ENCODE measurements around the gene AGO3. TPM values are rescaled to one million over a fixed set of nuclear protein-coding genes. Genes with fewer than 3 reads are reported as not detected.

AGO3 gene
- total and polyA plus RNA-seq, 10 of the 15 experiments (the other 5 are each of a cell fraction or from before 2014, with no cell fraction given): 3.9 to 35.2 (median 12.5) TPM

DNA sequence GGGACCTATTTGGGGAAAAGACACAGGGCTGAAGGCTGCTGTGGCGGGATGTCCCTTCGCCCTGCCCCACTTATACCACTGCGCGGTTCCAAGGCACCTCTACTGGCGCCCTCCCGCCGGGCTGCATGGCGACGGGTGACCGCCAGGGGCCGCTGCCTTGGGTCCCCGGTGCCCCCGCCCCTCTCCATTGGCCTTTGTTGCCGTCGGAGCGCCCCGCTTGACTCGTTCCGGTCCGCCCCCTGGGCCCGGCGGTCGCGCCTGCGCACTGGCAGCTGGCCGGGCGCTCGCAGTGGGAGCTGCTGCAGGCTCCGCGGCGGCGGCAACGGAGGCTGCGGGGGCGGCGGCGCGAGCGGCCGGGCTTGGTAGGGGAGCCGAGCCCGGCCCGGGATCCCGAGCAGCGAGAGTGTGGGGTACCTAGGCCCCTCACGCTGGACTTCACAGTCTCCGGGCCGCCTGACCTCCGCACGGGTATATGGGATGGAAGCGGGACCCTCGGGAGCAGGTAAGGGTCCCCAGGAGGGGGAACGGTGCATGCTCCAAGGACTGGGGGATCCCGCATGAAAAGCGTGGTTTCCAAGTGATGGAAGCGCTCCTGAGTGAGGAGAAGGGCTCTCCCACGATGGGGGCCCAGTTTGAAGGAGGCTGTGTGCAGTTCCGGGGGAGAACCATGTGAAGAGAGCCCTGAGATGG lies 47.8 kb upstream of the AGO3 start, which contains the start of gene AGO1 (continued):
- TF ChIP-seq, protein P1, sequence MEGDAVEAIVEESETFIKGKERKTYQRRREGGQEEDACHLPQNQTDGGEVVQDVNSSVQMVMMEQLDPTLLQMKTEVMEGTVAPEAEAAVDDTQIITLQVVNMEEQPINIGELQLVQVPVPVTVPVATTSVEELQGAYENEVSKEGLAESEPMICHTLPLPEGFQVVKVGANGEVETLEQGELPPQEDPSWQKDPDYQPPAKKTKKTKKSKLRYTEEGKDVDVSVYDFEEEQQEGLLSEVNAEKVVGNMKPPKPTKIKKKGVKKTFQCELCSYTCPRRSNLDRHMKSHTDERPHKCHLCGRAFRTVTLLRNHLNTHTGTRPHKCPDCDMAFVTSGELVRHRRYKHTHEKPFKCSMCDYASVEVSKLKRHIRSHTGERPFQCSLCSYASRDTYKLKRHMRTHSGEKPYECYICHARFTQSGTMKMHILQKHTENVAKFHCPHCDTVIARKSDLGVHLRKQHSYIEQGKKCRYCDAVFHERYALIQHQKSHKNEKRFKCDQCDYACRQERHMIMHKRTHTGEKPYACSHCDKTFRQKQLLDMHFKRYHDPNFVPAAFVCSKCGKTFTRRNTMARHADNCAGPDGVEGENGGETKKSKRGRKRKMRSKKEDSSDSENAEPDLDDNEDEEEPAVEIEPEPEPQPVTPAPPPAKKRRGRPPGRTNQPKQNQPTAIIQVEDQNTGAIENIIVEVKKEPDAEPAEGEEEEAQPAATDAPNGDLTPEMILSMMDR (IDR thresholded peaks at IDR 0.05 in 2 of 3, conservative IDR thresholded peaks at IDR 0.05 in 1 of 3; ENCODE audit: control insufficient read depth in 2 of 3, extremely low read depth in 1 of 3, insufficient read depth in 1 of 3, low read depth in 3 of 3, low read length in 3 of 3): peak; percentile 95 to 98 (median 97); a peak in 5 of 6 replicates
- TF ChIP-seq ETV6 (conservative IDR thresholded peaks at IDR 0.05 in 1 of 2, IDR thresholded peaks at IDR 0.05 in 1 of 2; ENCODE audit: borderline replicate concordance in 1 of 2, low read depth in 1 of 2): no peak
- no peak for TF ChIP-seq IRF4 (IDR thresholded peaks at IDR 0.05; ENCODE audit: low read depth, low read length)
- TF ChIP-seq, protein P2, sequence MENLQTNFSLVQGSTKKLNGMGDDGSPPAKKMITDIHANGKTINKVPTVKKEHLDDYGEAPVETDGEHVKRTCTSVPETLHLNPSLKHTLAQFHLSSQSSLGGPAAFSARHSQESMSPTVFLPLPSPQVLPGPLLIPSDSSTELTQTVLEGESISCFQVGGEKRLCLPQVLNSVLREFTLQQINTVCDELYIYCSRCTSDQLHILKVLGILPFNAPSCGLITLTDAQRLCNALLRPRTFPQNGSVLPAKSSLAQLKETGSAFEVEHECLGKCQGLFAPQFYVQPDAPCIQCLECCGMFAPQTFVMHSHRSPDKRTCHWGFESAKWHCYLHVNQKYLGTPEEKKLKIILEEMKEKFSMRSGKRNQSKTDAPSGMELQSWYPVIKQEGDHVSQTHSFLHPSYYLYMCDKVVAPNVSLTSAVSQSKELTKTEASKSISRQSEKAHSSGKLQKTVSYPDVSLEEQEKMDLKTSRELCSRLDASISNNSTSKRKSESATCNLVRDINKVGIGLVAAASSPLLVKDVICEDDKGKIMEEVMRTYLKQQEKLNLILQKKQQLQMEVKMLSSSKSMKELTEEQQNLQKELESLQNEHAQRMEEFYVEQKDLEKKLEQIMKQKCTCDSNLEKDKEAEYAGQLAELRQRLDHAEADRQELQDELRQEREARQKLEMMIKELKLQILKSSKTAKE (IDR thresholded peaks at IDR 0.05; ENCODE audit: low read depth, poor library complexity, severe bottlenecking): no peak
- no peak for TF ChIP-seq BCL11A (IDR thresholded peaks at IDR 0.05; ENCODE audit: low read depth, low read length)
- peak; percentile 70 for TF ChIP-seq SP1 (IDR thresholded peaks at IDR 0.05; ENCODE audit: low read depth, low read length)
- peak; percentile 80 for TF ChIP-seq BACH1 (IDR thresholded peaks at IDR 0.05; ENCODE audit: borderline replicate concordance)
- no peak for TF ChIP-seq HDAC2 (IDR thresholded peaks at IDR 0.05)
- TF ChIP-seq NRF1 (conservative IDR thresholded peaks at IDR 0.05; ENCODE audit: low read depth, low read length): peak; percentile 77
- 0 out of 2 replicates have a peak, but pooled peaks have one; percentile 49 for TF ChIP-seq ZNF207 (IDR thresholded peaks at IDR 0.05; ENCODE audit: borderline replicate concordance)
- TF ChIP-seq, protein P3, sequence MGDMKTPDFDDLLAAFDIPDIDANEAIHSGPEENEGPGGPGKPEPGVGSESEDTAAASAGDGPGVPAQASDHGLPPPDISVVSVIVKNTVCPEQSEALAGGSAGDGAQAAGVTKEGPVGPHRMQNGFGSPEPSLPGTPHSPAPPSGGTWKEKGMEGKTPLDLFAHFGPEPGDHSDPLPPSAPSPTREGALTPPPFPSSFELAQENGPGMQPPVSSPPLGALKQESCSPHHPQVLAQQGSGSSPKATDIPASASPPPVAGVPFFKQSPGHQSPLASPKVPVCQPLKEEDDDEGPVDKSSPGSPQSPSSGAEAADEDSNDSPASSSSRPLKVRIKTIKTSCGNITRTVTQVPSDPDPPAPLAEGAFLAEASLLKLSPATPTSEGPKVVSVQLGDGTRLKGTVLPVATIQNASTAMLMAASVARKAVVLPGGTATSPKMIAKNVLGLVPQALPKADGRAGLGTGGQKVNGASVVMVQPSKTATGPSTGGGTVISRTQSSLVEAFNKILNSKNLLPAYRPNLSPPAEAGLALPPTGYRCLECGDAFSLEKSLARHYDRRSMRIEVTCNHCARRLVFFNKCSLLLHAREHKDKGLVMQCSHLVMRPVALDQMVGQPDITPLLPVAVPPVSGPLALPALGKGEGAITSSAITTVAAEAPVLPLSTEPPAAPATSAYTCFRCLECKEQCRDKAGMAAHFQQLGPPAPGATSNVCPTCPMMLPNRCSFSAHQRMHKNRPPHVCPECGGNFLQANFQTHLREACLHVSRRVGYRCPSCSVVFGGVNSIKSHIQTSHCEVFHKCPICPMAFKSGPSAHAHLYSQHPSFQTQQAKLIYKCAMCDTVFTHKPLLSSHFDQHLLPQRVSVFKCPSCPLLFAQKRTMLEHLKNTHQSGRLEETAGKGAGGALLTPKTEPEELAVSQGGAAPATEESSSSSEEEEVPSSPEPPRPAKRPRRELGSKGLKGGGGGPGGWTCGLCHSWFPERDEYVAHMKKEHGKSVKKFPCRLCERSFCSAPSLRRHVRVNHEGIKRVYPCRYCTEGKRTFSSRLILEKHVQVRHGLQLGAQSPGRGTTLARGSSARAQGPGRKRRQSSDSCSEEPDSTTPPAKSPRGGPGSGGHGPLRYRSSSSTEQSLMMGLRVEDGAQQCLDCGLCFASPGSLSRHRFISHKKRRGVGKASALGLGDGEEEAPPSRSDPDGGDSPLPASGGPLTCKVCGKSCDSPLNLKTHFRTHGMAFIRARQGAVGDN (IDR thresholded peaks at IDR 0.05): peak; percentile 62
- TF ChIP-seq, protein P4, sequence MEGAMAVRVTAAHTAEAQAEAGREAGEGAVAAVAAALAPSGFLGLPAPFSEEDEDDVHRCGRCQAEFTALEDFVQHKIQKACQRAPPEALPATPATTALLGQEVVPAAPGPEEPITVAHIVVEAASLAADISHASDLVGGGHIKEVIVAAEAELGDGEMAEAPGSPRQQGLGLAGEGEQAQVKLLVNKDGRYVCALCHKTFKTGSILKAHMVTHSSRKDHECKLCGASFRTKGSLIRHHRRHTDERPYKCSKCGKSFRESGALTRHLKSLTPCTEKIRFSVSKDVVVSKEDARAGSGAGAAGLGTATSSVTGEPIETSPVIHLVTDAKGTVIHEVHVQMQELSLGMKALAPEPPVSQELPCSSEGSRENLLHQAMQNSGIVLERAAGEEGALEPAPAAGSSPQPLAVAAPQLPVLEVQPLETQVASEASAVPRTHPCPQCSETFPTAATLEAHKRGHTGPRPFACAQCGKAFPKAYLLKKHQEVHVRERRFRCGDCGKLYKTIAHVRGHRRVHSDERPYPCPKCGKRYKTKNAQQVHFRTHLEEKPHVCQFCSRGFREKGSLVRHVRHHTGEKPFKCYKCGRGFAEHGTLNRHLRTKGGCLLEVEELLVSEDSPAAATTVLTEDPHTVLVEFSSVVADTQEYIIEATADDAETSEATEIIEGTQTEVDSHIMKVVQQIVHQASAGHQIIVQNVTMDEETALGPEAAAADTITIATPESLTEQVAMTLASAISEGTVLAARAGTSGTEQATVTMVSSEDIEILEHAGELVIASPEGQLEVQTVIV (IDR thresholded peaks at IDR 0.05; ENCODE audit: borderline replicate concordance, partially characterized antibody): no peak
- TF ChIP-seq, protein P5, sequence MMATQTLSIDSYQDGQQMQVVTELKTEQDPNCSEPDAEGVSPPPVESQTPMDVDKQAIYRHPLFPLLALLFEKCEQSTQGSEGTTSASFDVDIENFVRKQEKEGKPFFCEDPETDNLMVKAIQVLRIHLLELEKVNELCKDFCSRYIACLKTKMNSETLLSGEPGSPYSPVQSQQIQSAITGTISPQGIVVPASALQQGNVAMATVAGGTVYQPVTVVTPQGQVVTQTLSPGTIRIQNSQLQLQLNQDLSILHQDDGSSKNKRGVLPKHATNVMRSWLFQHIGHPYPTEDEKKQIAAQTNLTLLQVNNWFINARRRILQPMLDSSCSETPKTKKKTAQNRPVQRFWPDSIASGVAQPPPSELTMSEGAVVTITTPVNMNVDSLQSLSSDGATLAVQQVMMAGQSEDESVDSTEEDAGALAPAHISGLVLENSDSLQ (IDR thresholded peaks at IDR 0.05): no peak
- TF ChIP-seq ZNF217 (IDR thresholded peaks at IDR 0.05): 0 out of 2 replicates have a peak, but pooled peaks have one; percentile 45
- peak; percentile 95; the same call in 1 of the 2 replicates for TF ChIP-seq RB1 (IDR thresholded peaks at IDR 0.05; ENCODE audit: borderline replicate concordance)
